Fibroblast of skin of left biceps (primary cell): Measurements from ENCODE around the gene CCT8L2.
"Not testable (repeated sequence)": the region's sequence is repeated elsewhere in the genome, so short reads cannot be mapped to it uniquely, and the experiment has no call there.

Experiments
- DNase-seq, 2 experiments: peaks; one replicate each; pipeline ENCODE4 v3.0.0-alpha.2; 2013; ENCODE audit warnings: low read depth in 2 of 2

The CCT8L2 gene, protein sequence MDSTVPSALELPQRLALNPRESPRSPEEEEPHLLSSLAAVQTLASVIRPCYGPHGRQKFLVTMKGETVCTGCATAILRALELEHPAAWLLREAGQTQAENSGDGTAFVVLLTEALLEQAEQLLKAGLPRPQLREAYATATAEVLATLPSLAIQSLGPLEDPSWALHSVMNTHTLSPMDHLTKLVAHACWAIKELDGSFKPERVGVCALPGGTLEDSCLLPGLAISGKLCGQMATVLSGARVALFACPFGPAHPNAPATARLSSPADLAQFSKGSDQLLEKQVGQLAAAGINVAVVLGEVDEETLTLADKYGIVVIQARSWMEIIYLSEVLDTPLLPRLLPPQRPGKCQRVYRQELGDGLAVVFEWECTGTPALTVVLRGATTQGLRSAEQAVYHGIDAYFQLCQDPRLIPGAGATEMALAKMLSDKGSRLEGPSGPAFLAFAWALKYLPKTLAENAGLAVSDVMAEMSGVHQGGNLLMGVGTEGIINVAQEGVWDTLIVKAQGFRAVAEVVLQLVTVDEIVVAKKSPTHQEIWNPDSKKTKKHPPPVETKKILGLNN

DNA sequence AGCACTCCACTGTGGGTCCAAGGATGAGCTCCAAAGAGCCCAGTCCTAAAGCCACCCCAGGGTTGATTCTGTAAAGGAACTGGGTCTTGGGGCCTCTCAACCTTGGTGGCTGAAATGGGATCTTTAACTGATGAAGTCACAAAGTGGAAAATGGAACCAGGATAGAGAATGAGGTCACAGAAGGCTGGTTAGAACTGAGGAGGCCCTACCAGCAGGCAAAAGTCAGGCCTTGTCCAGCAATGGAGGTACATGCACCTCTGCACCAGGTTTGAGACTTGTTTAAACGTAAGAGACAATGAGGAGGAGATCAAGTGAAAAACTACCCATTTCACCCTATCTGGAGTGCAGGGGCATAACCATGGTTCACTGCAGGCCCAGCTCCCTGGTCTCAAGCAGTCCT is at the start of gene CCT8L2:
Gene CCT8L2 (minus strand): TSS at position 101 of the 400 bp plus-strand sequence. CDS start 260 bp downstream, outside the sequence.
- DNase-seq = not testable (repeated sequence)

GRCh38 chr22:16635442-16635841 is 42.8 kb upstream of the CCT8L2 start:
- not testable (repeated sequence) for DNase-seq

DNA sequence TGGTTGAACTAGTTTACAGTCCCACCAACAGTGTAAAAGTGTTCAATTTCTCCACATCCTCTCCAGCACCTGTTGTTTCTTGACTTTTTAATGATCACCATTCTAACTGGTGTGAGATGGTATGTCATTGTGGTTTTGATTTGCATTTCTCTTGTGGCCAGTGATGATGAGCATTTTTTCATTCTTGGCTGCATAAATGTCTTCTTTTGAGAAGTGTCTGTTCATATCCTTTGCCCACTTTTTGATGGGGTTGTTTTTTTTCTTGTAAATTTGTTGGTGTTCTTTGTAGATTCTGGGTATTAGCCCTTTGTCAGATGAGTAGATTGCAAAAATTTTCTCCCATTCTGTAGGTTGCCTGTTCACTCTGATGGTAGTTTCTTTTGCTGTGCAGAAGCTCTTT is 41.5 kb upstream of the CCT8L2 start:
- not testable (repeated sequence) for DNase-seq

DNA sequence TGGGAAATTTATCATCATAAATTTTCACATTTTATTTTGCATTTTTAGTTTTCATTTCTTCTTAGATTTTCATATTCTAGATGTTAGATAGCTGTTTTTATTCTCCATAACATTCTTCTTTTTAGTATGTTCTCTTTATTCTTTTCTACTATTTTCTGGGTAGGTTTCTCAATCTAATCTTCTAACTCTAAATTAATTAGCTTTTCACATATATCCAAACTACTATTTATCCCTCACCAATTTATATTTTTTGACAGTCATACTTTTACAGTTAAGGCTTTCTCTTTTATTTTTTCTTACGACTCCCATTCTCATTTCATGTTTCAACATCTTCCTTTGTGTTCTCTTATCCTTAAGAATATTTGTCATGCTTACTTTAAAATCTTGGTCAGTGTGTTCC is 35.9 kb upstream of the CCT8L2 start:
- DNase-seq = not testable (repeated sequence)

DNA sequence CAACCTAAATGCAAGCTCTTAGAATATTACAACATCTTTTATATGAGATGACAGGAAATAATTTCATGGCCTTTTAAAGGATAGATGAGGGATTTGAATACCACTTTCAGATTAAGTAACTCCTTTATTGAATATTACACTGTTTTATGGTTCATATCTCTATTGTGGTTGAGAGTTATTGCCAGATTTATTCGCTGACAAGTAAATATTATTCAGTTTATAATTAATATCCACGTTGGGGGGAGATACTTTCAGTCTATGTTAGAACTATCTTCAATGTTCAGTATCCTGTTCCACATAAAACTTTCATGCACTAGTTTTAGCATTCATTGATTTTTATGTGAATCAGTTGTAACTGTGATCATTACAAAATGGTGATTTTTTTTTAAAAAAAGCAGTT is 32.4 kb upstream of the CCT8L2 start:
- DNase-seq = not testable (repeated sequence)

- not testable (repeated sequence) for DNase-seq
Observed at GRCh38 chr22:16623595-16623994, 31.0 kb upstream of the CCT8L2 start.

- DNase-seq = not testable (repeated sequence)
Observed at GRCh38 chr22:16617516-16617915, 24.9 kb upstream of the CCT8L2 start.

GRCh38 chr22:16616390-16616938 is 23.9 kb upstream of the CCT8L2 start:
- DNase-seq = not testable (repeated sequence)

DNA sequence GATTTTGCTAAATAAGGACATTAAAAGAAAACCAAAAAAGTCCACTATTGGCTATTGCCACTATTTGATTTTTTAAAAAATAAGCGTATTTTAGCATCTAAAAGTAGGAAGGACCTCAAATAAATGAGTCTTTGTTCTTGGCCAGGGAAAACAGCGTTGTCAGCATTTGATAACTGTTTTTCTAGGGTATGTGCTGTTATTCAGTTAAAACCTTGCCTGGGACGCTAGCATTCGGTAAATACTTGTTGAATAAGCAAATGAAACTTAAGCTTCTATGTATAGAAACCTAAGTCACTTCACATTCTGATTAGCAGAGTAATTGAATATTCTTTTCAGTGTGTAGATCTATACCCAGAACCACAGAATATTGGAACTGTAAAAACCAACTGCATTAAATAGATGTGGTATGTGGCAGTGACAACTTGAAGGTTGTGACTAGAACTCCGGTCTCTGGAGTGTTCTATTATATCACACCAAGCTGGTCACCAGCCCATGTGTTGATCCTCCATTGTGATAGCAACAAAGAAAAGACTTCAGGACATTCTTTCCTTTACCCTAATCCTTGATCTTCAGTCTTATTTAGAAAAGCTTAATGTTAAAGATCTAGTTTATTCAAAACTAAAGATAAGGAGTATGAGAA is 23.1 kb upstream of the CCT8L2 start:
- DNase-seq = not testable (repeated sequence)

DNA sequence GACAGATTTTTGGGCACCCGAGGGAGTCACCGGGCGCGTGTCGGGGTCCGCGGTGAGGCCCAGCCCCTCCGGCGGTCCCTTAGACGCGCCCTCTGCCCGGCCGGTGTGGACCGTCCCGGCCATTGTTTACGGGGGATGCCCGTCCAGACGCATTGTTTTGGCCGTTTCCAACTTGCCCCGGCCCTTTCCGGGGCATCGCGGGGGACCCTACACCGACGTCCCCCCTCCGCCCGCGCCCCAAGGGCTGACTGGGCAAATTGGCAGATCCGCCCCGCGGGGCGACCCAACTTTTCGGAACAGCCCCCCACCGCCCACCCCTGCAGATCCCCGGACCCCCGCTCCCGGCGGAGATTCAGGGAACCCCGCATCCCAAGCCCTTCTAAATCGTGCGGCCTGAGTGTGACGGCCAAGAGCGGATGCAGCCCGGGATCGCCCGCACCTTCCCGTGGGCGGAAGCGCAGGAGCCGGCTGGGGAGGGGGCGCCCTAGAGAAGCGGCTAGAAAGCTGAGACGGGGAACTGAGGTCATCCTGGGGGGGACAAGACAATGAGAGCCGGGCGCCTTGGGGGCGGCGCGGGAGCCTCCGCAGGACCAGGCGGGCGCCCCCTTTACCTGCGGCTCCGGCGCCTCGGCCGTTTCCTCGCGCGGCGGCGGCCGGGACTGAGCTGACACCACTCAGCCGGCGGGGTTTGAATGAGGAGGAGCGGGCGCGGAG is 17.1 kb upstream of the CCT8L2 start:
- no peak for DNase-seq

GRCh38 chr22:16608931-16609330 is 16.3 kb upstream of the CCT8L2 start:
- no peak for DNase-seq

DNA sequence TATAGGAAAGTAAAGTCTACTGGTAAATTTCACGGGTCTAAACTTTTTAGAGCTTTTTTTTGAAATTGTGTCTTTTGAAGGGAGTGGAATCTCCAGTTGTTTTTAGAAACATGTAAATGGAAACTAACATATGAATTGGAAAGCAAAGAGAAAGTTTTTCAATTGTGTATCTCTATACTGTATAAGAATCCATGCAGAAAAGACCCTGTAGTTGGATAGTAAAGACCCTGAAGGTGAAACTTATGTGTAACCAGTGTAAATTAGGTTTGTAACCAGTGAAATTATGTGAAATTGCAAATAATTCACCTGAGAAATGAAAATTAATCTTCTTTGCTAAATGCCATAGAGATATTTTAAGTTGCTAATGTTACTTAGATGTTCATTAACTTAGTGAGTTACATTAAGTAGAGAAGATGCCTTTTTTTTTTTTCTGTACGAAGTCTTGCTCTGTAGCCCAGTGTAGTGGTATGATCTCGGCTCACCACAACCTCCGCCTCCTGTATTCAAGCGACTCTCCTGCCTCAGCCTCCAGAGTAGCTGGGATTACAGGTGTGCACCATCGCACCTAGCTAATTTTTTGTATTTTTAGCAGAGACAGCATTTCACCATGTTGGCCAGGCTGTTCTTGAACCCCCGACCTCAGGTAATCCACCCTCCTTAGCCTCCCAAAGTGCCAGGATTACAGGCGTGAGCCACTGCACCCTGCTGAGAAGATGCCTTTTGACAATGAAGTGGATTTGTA is 11.8 kb upstream of the CCT8L2 start:
- DNase-seq = not testable (repeated sequence)

DNA sequence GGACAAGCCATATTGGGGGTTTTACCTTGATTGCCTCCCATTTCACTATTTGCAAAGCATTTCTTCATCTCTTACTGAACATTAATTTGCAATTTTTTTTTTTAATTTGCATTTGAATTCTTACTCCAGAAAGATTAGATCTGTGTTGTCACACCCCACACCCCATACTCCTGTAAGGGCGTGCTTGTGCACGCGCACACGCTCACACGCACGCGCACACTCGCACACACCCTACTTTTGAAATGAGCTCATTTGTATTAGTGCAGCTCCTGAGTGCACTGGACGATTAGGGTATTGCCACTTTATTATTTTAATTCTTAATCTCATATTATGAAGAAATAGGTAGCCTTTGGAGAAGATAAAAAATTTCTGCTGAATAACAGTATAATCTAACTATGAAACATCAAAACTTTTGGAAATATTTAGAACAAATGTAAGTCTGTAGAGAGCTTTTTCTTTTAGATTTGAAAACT is 11.2 kb upstream of the CCT8L2 start:
- DNase-seq = not testable (repeated sequence)

- no peak for DNase-seq
Observed at GRCh38 chr22:16603448-16603768, 10.8 kb upstream of the CCT8L2 start.

GRCh38 chr22:16602728-16603447 is 10.3 kb upstream of the CCT8L2 start:
- DNase-seq = not testable (repeated sequence)

GRCh38 chr22:16602224-16602727 is 9.7 kb upstream of the CCT8L2 start:
- not testable (repeated sequence) for DNase-seq

DNA sequence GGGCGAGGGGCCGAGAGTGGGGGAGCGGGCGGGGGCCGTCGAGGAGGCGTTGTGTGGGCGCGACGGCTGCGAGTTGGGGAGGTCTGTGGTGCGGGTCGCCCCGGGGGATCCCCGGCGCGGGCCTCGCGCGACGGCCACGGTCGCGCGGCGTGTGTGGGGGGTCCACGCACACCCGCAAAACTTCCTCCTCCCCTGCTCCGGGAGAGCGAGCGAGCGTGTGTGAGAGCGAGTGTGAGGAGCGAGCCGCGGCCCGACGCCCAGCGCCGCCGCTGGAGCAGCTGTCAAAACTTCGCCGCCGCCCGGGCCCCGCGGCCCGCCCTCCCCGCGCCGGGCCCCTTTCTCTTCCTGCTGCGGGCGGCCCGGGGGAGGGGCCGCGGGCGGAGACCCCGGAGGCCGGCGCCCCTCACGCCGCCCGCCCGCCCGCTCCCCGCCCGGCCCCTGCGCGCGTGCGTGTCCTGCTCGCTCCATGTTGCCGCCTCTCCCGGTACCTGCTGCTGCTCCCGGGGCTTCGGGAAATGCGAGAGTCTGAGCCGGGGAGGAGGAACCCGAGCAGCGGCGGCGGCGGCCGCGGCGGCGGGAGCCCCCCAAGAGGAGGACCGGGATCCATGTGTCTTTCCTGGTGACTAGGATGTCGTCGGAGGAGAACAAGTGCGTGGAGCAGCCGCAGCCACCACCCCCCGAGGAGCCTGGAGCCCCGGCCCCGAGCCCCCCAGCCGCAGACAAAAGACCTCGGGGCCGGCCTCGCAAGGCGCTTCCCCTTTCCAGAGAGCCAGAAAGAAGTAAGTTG is 9.0 kb upstream of the CCT8L2 start:
- no peak for DNase-seq

GRCh38 chr22:16600644-16601436 is 8.2 kb upstream of the CCT8L2 start:
- DNase-seq = not testable (repeated sequence)
